Astrocyte of the spinal cord (primary cell): ENCODE data around the gene TCF7.

Experiments used
- DNase-seq: peaks from one replicate; pipeline ENCODE4 v3.0.0; 2011; ENCODE audit warnings: low read depth, low spot score
- H3K4me3 ChIP-seq: 2 replicates; pipeline ENCODE4 v1.5.1; 2011; ENCODE audit warnings: low read depth, mild to moderate bottlenecking, low read length, moderate library complexity
- CTCF ChIP-seq: IDR thresholded peaks from 2 replicates; pipeline ENCODE4 v1.5.1; 2012; ENCODE audit warnings: low read depth, mild to moderate bottlenecking, low read length, inconsistent platforms
- in situ Hi-C: cut with HindIII; loops from 2 replicates; pipeline ENCODE4 v1.10.0; 2017; ENCODE audit warnings: low sequenced_read_pairs

The TCF7 gene

DNA sequence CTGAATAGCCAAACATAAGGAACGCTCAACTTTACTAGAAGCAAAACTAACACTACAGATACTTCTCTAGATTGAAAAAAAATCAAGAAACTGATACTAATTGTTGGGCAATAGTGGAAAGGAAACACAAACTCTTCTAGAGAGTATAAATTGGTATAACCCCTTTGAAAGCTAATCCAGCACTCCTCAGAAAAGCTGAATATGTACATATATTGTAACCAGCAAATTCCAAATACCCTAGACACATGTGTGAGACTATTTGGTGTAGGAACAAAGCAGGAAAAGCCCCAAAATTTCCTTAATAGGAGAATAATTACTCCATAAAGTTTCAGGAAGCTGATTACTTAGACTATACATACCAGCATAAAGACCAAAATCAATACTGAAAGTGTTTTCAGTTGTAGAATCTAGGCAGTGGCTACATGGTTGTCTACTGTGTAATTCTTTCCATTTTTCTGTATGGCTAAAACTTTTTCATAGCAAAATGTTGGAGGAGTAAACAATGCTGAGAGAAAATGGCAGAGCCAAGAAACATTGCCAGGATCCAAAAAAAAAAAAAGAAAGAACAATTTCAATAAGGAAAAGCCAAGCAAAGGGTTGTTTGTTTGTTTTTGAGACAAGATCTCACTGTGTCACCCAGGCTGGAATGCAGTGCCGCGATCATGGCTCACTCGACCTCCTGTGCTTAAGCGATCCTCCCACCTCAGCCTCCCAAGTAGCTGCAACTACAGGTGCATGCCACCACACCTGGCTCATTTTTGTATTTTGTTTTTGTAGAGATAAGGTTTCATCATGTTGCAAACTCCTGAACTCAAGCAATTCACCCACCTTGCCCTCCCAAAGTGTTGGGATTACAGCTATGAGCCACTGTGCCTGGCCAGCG lies 47.3 kb downstream of the TCF7 start:
- H3K4me3 ChIP-seq: no peak overlapping the region
- in situ Hi-C loops: no loop called here
- no peak for TF ChIP-seq CTCF
- DNase-seq: no peak

DNA sequence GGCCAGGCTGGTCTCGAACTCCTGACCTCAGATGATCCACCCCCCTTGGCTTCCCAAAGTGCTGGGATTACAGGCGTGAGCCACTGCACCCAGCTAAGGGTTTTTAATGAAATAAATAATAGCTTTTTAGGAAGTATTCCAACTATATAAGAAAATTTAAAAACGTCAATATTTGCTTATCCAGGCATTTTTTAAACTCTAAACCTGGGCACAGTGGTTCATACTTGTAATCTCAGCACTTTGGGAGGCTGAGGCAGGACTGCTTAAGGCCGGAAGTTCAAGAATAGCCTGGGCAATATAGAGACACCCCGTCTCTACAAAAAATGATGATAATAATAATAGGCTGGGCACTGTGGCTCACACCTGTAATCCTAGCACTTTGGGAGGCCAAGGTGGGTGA lies 48.1 kb downstream of the TCF7 start:
- no peak overlapping the region for H3K4me3 ChIP-seq
- no peak for DNase-seq
- in situ Hi-C loops: no loop called here
- no peak for TF ChIP-seq CTCF

GRCh38 chr5:134171972-134172371 lies 57.5 kb downstream of the TCF7 start:
- TF ChIP-seq CTCF: no peak
- no peak for DNase-seq

GRCh38 chr5:134174841-134175839 lies 60.7 kb downstream of the TCF7 start:
- no peak for TF ChIP-seq CTCF
- DNase-seq: peak; percentile 65
- H3K4me3 ChIP-seq: peak overlapping the region; percentile 72
- in situ Hi-C loops: no loop called here

More at GRCh38 chr5:134171972-134172371, 57.5 kb downstream of the TCF7 start:
- no peak overlapping the region for H3K4me3 ChIP-seq
- in situ Hi-C loops: no loop called here

DNA sequence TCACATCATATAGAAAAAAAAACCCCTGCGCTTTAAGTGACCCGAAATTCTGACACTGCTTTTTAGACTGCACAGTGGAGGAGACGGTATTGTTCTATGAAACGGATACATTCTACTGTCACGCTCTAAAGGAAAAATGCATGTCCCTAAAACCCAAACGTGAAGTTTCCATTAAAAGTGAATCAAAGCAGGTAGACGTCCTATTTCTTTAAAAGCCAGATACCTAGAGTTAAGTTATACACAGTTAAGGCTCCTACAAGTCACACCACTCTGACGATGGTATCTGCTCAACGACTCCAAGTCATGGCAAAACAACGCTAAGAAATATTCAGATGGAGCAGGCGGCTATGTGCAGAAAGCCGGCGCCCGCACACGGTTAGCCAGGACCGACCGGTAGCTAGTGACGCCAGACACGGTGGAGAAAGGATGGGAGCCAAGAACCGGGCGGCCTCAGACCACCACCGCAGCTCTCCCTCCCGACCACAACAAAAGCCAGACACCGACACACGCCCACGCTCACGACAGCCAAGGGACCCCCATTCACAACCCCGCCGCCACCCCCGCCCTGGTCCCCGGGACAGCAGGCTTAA lies 61.5 kb downstream of the TCF7 start:
- TF ChIP-seq CTCF: no peak
- in situ Hi-C loops: no loop called here
- DNase-seq: peak; percentile 22
- H3K4me3 ChIP-seq: peak overlapping the region; percentile 72
